Hepatocyte (in vitro differentiated cells): ENCODE results near the gene HLA-F.

Experiments used
- CTCF ChIP-seq: fragments of 200-600 bp; sonication (generic); IDR thresholded peaks from 2 replicates; pipeline ENCODE4 v1.5.1; 2016; ENCODE audit warnings: antibody characterized with exemption, mild to moderate bottlenecking; ENCODE audit not compliant: poor library complexity
- EZH2 ChIP-seq: fragments of 200-600 bp; sonication (generic); IDR thresholded peaks from 2 replicates; pipeline ENCODE4 v1.6.1; 2016; ENCODE audit warnings: antibody characterized with exemption, mild to moderate bottlenecking, borderline replicate concordance
- EZH2phosphoT487 ChIP-seq: fragments of 200-600 bp; sonication (generic); IDR thresholded peaks from one replicate; pipeline ENCODE4 v1.6.1; 2018; ENCODE audit warnings: antibody characterized with exemption, mild to moderate bottlenecking, low read depth, moderate library complexity; ENCODE audit not compliant: unreplicated experiment, severe bottlenecking

- TF ChIP-seq CTCF (no peak), EZH2phosphoT487 (no peak), EZH2 (no peak)
These were observed 11.1 kb downstream of the HLA-F start for GRCh38 chr6:29734046-29735018.
